ENCODE measurements around the gene TRIM38. TPM values are rescaled to one million over a fixed set of nuclear protein-coding genes. Genes with fewer than 3 reads are reported as not detected.

Gene TRIM38
- total and polyA plus RNA-seq, 2 of the 13 experiments (the other 11 are each of a cell fraction or from before 2014, with no cell fraction given) = 2.5 to 3.1 TPM

GRCh38 chr6:26025894-26026832 lies 63.6 kb downstream of the TRIM38 start (continued):
- TF ChIP-seq ZNF280B (CRISPR knock-in tag; IDR thresholded peaks at IDR 0.05; ENCODE audit: borderline replicate concordance) (no peak), STAG1 (CRISPR knock-in tag; IDR thresholded peaks at IDR 0.05) (peak; percentile 51), ZNF510 (CRISPR knock-in tag; IDR thresholded peaks at IDR 0.05; ENCODE audit: low read depth) (no peak), ZBTB3 (CRISPR knock-in tag; IDR thresholded peaks at IDR 0.05; ENCODE audit: borderline replicate concordance, low read depth) (no peak), HNRNPUL1 (IDR thresholded peaks at IDR 0.05; ENCODE audit: low read depth, low read length) (no peak), ZNF644 (CRISPR knock-in tag; IDR thresholded peaks at IDR 0.05; ENCODE audit: low read depth) (peak; percentile 96), WIZ (CRISPR knock-in tag; IDR thresholded peaks at IDR 0.05) (no peak), ZFP1 (CRISPR knock-in tag; IDR thresholded peaks at IDR 0.05) (peak; percentile 13; the same call in 1 of the 2 replicates), BCL3 (CRISPR knock-in tag; IDR thresholded peaks at IDR 0.05) (no peak), YEATS4 (CRISPR knock-in tag; IDR thresholded peaks at IDR 0.05; ENCODE audit: borderline replicate concordance) (no peak), ETV6 (CRISPR knock-in tag; conservative IDR thresholded peaks at IDR 0.05) (0 out of 2 replicates have a peak, but pooled peaks have one; percentile 31), ZNF570 (CRISPR knock-in tag; IDR thresholded peaks at IDR 0.05; ENCODE audit: borderline replicate concordance) (no peak), MTA3 (CRISPR knock-in tag; IDR thresholded peaks at IDR 0.05) (no peak), CBX5 (CRISPR knock-in tag; IDR thresholded peaks at IDR 0.05; ENCODE audit: borderline replicate concordance) (peak; percentile 88; the same call in 1 of the 2 replicates), ZNF329 (CRISPR knock-in tag; IDR thresholded peaks at IDR 0.05; ENCODE audit: low read depth) (no peak), ATF3 (CRISPR knock-in tag; IDR thresholded peaks at IDR 0.05) (peak; percentile 91), FOSL2 (CRISPR knock-in tag; IDR thresholded peaks at IDR 0.05) (peak; percentile 83), AHR (CRISPR knock-in tag; IDR thresholded peaks at IDR 0.05) (no peak; the same call in 1 of the 2 replicates), ZNF430 (CRISPR knock-in tag; IDR thresholded peaks at IDR 0.05) (no peak), IKZF5 (CRISPR knock-in tag; IDR thresholded peaks at IDR 0.05) (peak; percentile 70), GLMP (CRISPR knock-in tag; IDR thresholded peaks at IDR 0.05; ENCODE audit: borderline replicate concordance) (no peak), ZFYVE20 (CRISPR knock-in tag; IDR thresholded peaks at IDR 0.05; ENCODE audit: borderline replicate concordance, low read depth) (no peak), ATRX (CRISPR knock-in tag; IDR thresholded peaks at IDR 0.05; ENCODE audit: borderline replicate concordance) (no peak), KDM6A (CRISPR knock-in tag; IDR thresholded peaks at IDR 0.05; ENCODE audit: low read depth) (no peak), POLR2G (IDR thresholded peaks at IDR 0.05; ENCODE audit: low read depth, low read length) (no peak)
